ENCODE results near the gene PHACTR3. TPM values are rescaled to one million over a fixed set of nuclear protein-coding genes. Genes with fewer than 3 reads are reported as not detected.
A peak's percentile ranks its signal among the peaks of the same experiment; 100 is the strongest.

The PHACTR3 gene
- total RNA-seq, 2 experiments from 2014 or later: not detected

DNA sequence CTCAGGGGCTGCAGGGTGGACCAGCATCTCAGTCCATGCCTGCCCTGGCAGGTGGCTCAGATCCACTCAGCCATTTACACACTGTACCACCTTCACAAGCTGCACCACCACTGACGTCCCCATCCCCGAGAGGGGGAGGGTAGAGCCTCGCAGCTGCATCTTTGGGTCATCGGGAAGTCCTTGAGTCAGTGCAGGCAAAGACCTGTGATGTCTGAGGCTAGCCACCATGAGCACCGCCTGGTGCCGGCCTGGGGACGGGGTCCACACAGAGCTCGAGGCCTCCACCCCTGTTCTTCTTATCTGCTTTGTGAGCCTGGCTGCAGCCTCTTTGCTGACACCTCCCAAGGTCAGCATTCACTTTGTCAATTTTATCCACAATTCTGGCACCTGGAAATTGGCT lies 141.4 kb downstream of the PHACTR3 start:
- POLR2A ChIA-PET: no interaction called here

DNA sequence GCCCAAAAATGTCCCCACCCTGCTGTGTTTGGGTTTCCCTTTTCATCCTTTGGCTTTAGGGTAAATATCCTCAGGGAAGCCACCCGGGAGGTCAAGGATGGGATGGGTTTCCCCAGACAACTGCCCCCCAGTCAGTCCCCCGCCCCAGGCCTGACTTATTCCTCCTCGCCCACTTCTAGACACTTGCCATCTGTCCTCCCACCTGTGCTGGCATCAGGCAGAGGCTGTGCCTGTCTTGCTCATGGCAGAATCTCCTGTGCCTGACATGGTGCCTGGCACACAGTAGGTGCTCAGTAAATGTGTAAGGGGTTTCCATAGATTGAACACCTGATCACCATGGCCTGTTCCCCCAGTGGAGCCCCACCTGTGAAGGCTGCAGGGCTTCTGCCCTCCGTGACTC lies 141.8 kb downstream of the PHACTR3 start:
- intact Hi-C loops (cut with DNase I, micrococcal nuclease): no loop called here
- no peak for DNase-seq
- Mint-ChIP-seq H3K27me3 (peaks cover 4% of the 10 kb centered on the region), H3K4me3 (no peak overlapping the region), H3K9me3 (ENCODE audit: low read depth) (no peaks in the 10 kb centered on the region), H3K36me3 (ENCODE audit: low read depth) (no peaks in the 10 kb centered on the region), H3K27ac (no peak overlapping the region), H3K4me1 (no peaks in the 10 kb centered on the region)
- POLR2A ChIA-PET: no interaction called here
- ATAC-seq: no peak
- CTCF ChIA-PET: no interaction called here

More for the DNA sequence above, 141.4 kb downstream of the PHACTR3 start:
- Mint-ChIP-seq H3K27me3 (peaks cover 4% of the 10 kb centered on the region), H3K36me3 (ENCODE audit: low read depth) (no peaks in the 10 kb centered on the region), H3K4me1 (no peaks in the 10 kb centered on the region), H3K9me3 (ENCODE audit: low read depth) (no peaks in the 10 kb centered on the region), H3K27ac (no peak overlapping the region), H3K4me3 (no peak overlapping the region)
- intact Hi-C loops (cut with DNase I, micrococcal nuclease): no loop called here
- no peak for DNase-seq
- ATAC-seq: no peak
- CTCF ChIA-PET: no interaction called here

DNA sequence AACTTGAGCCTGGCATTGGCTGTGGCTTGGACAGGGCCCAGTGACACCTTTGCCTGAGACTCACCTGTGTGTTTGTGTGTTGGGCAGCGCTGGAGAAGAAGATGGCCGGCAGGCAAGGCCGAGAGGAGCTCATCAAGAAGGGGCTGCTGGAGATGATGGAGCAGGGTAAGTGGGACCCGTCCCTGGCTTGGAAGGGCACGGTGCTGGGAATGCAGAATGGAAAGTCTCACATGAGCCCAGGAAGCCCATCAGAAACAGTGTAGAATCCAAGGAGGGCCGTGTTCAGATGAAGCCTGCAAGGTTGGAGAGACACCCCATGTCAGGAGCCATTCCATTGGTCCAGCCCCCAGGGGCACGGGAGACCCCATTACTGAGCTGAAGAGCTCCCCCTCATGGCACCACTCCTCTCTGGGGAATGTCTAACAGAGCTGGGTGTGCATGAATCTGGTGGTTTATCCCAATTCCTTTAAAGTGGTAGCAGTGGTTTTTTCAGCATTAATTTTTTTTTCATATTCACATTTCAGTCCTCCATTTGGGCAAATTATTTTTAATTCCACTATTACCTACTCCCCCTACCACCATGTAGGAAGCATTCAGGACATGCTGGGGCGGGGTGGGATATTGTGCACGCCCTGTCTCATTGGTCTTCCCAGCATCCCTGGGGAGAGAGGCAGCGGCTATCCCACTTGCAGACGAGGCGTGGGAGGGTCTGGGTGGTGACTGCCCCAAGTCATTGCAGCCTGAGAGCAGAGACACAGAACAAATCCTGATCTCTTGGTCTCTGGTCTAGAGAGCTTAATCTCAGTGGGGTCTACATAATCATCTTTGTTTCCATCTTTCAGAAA lies 143.6 kb downstream of the PHACTR3 start:
- ChIA-PET CTCF (interaction anchor here (0.6 to 1.8 kb wide), 4 partner anchors 48 to 177 kb away, joined by 3 to 5 read pairs (median 4); no protein-coding TSS in a partner anchor), POLR2A (no interaction called here)
- ATAC-seq (no peak), DNase-seq (no peak)
- H3K27me3 Mint-ChIP-seq: peaks cover 5% of the 10 kb centered on the region
- intact Hi-C loops (cut with DNase I, micrococcal nuclease): no loop called here
- H3K27ac Mint-ChIP-seq: no peak overlapping the region
- H3K4me3 Mint-ChIP-seq: no peak overlapping the region
- no peaks in the 10 kb centered on the region for H3K36me3 Mint-ChIP-seq (ENCODE audit: low read depth)
- no peaks in the 10 kb centered on the region for H3K4me1 Mint-ChIP-seq
- H3K9me3 Mint-ChIP-seq (ENCODE audit: low read depth): no peaks in the 10 kb centered on the region

DNA sequence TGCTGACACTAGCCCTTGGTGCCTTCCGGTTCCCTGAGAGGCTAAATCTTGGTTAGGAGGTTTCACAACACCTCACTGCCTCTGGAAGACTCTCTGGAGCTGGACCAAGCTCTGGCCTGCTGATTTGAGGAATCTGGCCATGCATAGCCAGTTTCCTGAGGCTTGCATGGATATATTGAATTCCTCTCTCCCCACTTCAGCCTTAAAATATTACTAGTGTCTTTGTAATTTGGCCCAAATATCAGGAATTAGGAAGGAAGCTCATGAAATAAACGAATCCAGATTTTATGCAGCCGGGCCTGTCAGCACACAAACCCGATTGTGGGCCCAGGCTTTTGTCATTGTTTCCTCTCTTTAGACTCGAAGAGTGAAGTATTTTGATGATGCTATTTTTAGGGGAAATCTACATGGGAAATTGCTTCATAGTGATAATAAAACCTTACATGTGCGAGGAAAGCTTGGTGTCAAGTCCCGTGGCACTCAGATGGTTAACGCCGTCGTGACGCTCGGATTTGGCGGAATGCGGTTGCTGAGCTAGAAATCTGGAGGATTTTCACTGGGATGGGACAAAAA lies 144.4 kb downstream of the PHACTR3 start:
- H3K9me3 Mint-ChIP-seq (ENCODE audit: low read depth): no peaks in the 10 kb centered on the region
- H3K36me3 Mint-ChIP-seq (ENCODE audit: low read depth): no peaks in the 10 kb centered on the region
- no peak for ATAC-seq
- no peaks in the 10 kb centered on the region for H3K4me1 Mint-ChIP-seq
- no peak for DNase-seq
- H3K27me3 Mint-ChIP-seq: peaks cover 10% of the 10 kb centered on the region
- no peak overlapping the region for H3K4me3 Mint-ChIP-seq
- ChIA-PET CTCF (interaction anchor here (1.2 to 1.8 kb wide), 2 partner anchors 148 to 177 kb away, joined by 4 to 5 read pairs; no protein-coding TSS in a partner anchor), POLR2A (no interaction called here)
- intact Hi-C loops (cut with DNase I, micrococcal nuclease): no loop called here
- H3K27ac Mint-ChIP-seq: no peak overlapping the region

DNA sequence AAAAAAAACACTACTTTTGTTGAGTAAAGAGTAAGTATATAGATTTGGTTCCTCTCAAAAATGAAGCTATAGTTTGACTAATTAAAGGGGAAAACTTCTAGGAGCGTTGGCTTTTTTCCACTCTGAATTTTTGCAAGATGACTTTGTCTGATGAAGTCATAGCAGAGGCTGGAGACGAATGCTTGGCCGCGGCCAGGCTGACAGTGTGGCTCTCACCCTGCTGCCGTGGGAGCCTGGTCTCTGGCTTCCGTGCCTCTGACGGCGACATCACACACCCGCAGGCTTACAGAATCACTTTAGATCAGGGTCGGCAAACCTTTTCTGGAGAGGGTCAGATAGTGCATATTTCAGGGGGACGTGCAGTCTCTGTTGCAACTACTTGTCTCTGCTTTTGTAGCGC lies 145.0 kb downstream of the PHACTR3 start:
- H3K9me3 Mint-ChIP-seq (ENCODE audit: low read depth): no peaks in the 10 kb centered on the region
- no peak for ATAC-seq
- H3K4me1 Mint-ChIP-seq: no peaks in the 10 kb centered on the region
- H3K27me3 Mint-ChIP-seq: peaks cover 10% of the 10 kb centered on the region
- no peak overlapping the region for H3K4me3 Mint-ChIP-seq
- no peak for DNase-seq
- intact Hi-C loops (cut with DNase I, micrococcal nuclease): no loop called here
- H3K27ac Mint-ChIP-seq: no peak overlapping the region
- CTCF ChIA-PET: interaction anchor here (0.7 to 1.8 kb wide), 3 partner anchors 148 to 189 kb away, joined by 3 to 5 read pairs (median 4); no protein-coding TSS in a partner anchor
- POLR2A ChIA-PET: no interaction called here
- H3K36me3 Mint-ChIP-seq (ENCODE audit: low read depth): no peaks in the 10 kb centered on the region

DNA sequence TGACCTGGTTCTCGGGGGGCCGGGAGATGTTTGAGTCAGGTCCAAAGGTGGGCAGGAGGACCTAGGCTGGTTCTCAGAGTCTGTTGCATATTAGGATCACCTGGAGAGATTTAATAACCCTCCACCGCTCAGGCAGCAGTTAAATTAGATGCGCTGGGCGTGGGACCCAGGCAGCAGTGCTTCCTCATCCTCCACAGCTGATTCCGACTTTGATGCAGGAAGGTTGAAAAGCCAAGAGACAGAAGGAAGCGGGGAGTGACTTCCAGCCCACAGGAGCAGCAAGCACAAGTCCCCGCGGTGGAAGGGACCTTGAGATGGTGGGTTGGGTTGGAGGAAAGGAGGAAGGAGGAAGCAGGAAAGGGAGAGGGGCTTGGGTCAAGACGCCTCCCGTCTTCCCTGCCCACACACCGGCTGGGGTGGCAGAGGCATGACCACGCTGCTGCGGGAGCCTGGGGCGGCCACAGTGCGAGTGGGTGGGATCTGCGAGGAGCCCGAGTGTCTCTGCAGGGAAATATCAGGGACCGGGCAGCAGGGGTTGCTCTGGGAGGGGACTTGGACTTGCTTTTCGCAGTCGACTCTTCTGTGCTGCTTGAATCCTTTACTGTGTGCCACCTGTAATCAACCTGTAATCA lies 146.0 kb downstream of the PHACTR3 start:
- DNase-seq (no peak), ATAC-seq (no peak)
- Mint-ChIP-seq H3K4me3 (no peak overlapping the region), H3K27me3 (peaks cover 10% of the 10 kb centered on the region), H3K27ac (no peak overlapping the region), H3K36me3 (ENCODE audit: low read depth) (no peaks in the 10 kb centered on the region), H3K4me1 (no peaks in the 10 kb centered on the region), H3K9me3 (ENCODE audit: low read depth) (no peaks in the 10 kb centered on the region)
- CTCF ChIA-PET: interaction anchor here (1.6 kb wide), 1 partner anchor 16 kb away, joined by 3 read pairs; no protein-coding TSS in a partner anchor
- intact Hi-C loops (cut with DNase I, micrococcal nuclease): no loop called here
- POLR2A ChIA-PET: no interaction called here

DNA sequence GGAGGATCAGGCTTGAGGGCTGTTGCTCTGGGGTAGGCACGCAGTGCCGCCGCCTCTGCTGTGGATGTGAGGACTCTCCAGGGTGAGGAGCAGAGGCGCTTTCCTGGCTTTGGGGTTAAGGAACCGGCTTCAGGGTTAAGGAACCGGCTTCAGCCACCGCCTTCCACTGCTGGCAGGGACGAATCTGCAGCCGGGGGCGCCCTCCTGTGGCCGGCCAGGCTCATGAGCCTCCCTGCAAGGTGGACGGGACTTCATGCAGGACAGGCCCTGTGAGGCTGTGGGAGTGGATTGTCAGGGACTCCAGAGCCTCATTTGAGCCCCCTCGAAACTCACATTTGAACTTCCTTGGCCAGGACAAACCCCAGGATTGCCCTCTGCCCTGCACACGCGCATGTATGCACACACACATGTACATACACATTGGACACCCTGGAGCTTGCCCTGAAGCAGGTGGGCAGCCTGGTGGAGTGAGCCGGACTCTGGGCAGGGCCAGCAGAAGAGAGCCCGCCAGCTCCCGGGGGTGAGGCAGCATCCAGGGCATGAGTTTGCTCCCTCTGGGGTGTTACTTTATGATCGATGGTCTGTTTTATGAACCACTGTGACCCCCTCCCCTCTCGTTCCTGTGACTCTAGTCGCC lies 146.9 kb downstream of the PHACTR3 start:
- POLR2A ChIA-PET: no interaction called here
- intact Hi-C loops (cut with DNase I, micrococcal nuclease): loop anchor here (1.0 kb wide), 2 partner anchors 153 to 180 kb away; no protein-coding TSS in a partner anchor
- CTCF ChIA-PET: interaction anchor here (1.6 kb wide), 1 partner anchor 16 kb away, joined by 3 read pairs; no protein-coding TSS in a partner anchor

DNA sequence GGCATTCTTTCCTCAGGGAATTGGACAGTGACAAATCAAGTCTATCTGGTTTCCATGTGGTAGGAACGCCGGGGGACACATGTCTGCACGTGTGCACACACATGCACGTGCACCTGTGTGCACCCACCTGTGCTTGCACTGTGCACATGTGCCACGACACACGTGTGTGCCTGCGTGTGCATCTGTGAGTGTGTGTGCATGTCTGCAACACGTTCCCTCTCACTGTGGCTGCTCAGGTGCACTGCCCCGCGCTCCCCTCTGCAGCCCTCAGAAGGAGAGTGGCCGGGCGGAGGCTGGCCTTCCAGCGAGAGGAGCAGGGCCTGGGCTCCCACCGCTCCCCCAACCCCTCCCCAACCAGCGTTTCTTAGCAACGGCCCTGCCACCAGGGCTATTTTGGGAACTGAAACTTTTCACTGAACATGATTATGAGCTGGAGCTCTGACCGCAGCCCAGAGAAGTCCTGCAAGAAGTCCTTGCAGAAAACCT lies 147.8 kb downstream of the PHACTR3 start:
- CTCF ChIA-PET: no interaction called here
- Mint-ChIP-seq H3K9me3 (ENCODE audit: low read depth) (no peaks in the 10 kb centered on the region), H3K4me3 (no peak overlapping the region), H3K27ac (no peak overlapping the region), H3K4me1 (no peaks in the 10 kb centered on the region), H3K27me3 (peaks cover 12% of the 10 kb centered on the region), H3K36me3 (ENCODE audit: low read depth) (no peaks in the 10 kb centered on the region)
- DNase-seq (no peak), ATAC-seq (no peak)
- intact Hi-C loops (cut with DNase I, micrococcal nuclease): no loop called here
- POLR2A ChIA-PET: no interaction called here

More for the DNA sequence above, 146.9 kb downstream of the PHACTR3 start:
- DNase-seq (peak; percentile 74), ATAC-seq (peak; percentile 64)
- no peaks in the 10 kb centered on the region for H3K4me1 Mint-ChIP-seq
- no peaks in the 10 kb centered on the region for H3K36me3 Mint-ChIP-seq (ENCODE audit: low read depth)
- H3K9me3 Mint-ChIP-seq (ENCODE audit: low read depth): no peaks in the 10 kb centered on the region
- H3K27ac Mint-ChIP-seq: no peak overlapping the region
- H3K4me3 Mint-ChIP-seq: no peak overlapping the region
- H3K27me3 Mint-ChIP-seq: peaks cover 12% of the 10 kb centered on the region

DNA sequence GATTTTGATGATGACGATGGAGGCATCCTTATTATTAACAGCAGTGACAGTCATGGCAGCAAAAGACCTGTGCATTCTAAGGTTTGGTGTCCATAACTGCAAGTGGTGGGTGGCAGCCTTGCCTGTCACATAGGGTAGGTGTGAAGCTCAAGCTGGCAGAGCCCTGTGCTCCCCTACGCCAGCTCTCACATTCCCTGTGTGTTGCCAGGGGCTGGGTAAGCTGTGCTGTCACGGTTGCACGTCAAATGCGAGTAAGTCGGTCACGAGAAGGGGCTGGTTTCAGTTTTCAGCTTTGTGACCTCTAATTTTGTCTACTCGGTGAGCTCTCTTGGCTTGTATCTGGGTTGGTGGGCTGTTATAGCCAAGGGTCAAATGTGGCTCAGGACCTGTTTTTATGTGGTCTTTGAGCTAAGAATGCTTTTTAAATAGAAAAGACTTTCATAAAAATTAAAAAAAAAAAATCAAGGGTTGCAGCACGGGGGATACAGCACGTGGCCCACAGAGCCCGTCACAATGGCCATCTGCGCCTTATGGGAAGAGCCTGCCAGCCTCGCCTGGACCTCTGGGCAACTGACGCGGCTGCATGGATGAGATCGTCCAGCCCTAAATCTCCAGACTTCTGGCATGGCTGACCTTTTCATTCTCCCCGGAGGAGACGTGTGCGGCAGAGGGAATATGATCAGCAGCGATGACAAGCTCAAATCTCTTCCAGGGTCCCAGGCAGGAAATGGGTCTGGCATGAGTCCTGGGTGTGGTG lies 148.5 kb downstream of the PHACTR3 start:
- Mint-ChIP-seq H3K36me3 (ENCODE audit: low read depth) (no peaks in the 10 kb centered on the region), H3K27me3 (peaks cover 13% of the 10 kb centered on the region), H3K4me1 (no peaks in the 10 kb centered on the region), H3K4me3 (no peak overlapping the region), H3K27ac (no peak overlapping the region), H3K9me3 (ENCODE audit: low read depth) (no peaks in the 10 kb centered on the region)
- intact Hi-C loops (cut with DNase I, micrococcal nuclease): no loop called here
- ChIA-PET POLR2A (no interaction called here), CTCF (interaction anchor here (0.5 to 1.5 kb wide), 2 partner anchors 31 to 155 kb away, joined by 3 read pairs; no protein-coding TSS in a partner anchor)
- no peak for ATAC-seq
- no peak for DNase-seq

DNA sequence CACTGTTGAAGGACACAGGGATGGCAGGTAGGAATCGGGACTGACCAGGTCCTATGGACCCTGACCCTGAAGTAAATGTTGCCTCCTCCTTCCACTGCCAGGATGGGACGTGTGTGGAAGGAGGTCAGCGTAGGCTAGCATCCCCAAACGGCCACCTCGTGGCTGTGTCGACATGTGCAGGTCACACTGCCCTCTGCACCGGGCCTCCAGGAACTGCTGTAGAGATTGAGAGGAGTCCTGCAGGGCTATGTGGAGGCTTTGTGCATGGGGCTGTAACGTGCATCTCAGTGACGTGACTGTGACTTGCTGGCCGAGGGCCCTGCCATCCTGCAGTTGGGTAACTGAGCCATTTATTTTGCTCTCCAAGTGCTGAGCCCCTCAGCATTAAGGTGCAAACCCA lies 149.5 kb downstream of the PHACTR3 start:
- POLR2A ChIA-PET: no interaction called here

DNA sequence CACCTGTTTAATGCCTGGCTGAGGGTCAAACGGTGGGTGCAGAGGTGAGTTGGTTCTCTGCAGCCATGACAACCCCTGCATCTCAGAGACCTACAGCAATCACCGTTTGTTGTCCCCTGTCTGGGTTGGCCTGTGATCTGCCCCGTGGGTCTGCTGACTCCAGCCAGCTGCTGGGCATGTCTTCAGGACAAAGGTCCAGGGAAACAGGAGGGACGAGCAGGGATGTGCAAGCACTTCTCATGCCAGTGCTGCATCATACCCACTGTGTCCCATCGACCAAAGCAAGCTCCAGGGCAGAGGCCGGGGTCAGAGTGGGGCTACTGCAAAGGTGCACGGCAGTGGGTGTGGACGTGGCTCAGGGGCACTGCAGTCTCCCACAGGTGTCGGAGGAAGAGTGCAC lies 150.2 kb downstream of the PHACTR3 start:
- Mint-ChIP-seq H3K27ac (no peak overlapping the region), H3K9me3 (ENCODE audit: low read depth) (no peaks in the 10 kb centered on the region), H3K4me3 (no peak overlapping the region), H3K27me3 (peaks cover 13% of the 10 kb centered on the region), H3K4me1 (no peaks in the 10 kb centered on the region), H3K36me3 (ENCODE audit: low read depth) (no peaks in the 10 kb centered on the region)
- ChIA-PET POLR2A (no interaction called here), CTCF (no interaction called here)
- DNase-seq (no peak), ATAC-seq (no peak)
- intact Hi-C loops (cut with DNase I, micrococcal nuclease): no loop called here

More for the DNA sequence above, 149.5 kb downstream of the PHACTR3 start:
- Mint-ChIP-seq H3K27ac (no peak overlapping the region), H3K4me1 (no peaks in the 10 kb centered on the region), H3K27me3 (peaks cover 13% of the 10 kb centered on the region), H3K9me3 (ENCODE audit: low read depth) (no peaks in the 10 kb centered on the region), H3K36me3 (ENCODE audit: low read depth) (no peaks in the 10 kb centered on the region), H3K4me3 (no peak overlapping the region)
- ATAC-seq (no peak), DNase-seq (no peak)
- intact Hi-C loops (cut with DNase I, micrococcal nuclease): no loop called here
- CTCF ChIA-PET: interaction anchor here (1.5 kb wide), 1 partner anchor 156 kb away, joined by 3 read pairs; no protein-coding TSS in a partner anchor
